ENCODE measurements around the gene HHAT. TPM values are rescaled to one million over a fixed set of nuclear protein-coding genes. Genes with fewer than 3 reads are reported as not detected.

HHAT gene
- total RNA-seq, 4 donors from 2014 or later: 0.83 to 1.6 (median 1.2) TPM

- TF ChIP-seq POLR2A (IDR thresholded peaks at IDR 0.05; ENCODE audit: low read depth) (no peak), EP300 (IDR thresholded peaks at IDR 0.05) (no peak), POLR2AphosphoS5 (IDR thresholded peaks at IDR 0.05) (no peak)
- TF ChIP-seq, protein P1, sequence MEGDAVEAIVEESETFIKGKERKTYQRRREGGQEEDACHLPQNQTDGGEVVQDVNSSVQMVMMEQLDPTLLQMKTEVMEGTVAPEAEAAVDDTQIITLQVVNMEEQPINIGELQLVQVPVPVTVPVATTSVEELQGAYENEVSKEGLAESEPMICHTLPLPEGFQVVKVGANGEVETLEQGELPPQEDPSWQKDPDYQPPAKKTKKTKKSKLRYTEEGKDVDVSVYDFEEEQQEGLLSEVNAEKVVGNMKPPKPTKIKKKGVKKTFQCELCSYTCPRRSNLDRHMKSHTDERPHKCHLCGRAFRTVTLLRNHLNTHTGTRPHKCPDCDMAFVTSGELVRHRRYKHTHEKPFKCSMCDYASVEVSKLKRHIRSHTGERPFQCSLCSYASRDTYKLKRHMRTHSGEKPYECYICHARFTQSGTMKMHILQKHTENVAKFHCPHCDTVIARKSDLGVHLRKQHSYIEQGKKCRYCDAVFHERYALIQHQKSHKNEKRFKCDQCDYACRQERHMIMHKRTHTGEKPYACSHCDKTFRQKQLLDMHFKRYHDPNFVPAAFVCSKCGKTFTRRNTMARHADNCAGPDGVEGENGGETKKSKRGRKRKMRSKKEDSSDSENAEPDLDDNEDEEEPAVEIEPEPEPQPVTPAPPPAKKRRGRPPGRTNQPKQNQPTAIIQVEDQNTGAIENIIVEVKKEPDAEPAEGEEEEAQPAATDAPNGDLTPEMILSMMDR (IDR thresholded peaks at IDR 0.05): no peak
- Histone ChIP-seq H3K27ac (replicated peaks in 1 of 4) (no peak overlapping the region), H3K27me3 (no peaks in the 10 kb centered on the region), H3K9me3 (no peaks in the 10 kb centered on the region), H3K36me3 (no peaks in the 10 kb centered on the region), H3K4me1 (no peaks in the 10 kb centered on the region), H3K4me3 (no peak overlapping the region)
- DNase-seq (ENCODE audit: extremely low spot score): no peak
- intact Hi-C loops (cut with DNase I): no loop called here
- WGBS: 86% methylated on average over 4 of the region's 4 CpGs
Measured at GRCh38 chr1:210457568-210457967, 128.9 kb downstream of the HHAT start.

DNA sequence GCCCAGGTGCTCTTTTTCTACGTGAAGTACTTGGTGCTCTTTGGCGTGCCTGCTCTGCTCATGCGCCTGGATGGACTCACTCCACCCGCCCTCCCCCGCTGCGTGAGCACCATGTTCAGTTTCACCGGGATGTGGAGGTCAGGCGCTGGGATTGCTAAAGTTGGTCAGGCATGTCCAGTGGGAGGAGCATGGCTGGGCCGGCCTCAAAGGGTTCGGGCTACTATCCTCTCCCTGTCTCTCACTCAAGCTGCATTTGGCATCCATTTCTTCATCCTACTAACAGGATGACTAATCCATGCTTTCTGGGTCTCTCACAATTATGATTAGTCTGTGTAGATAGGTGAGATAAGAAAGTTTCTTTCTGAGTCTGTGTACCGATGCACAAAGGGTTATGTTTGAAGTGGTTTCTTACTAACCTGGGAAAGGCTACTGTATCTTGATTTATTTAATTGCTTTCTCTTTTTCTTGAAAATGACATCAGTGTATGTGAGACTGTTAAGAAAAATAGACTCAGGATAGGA is 135.9 kb downstream of the HHAT start:
- Histone ChIP-seq H3K4me3 (no peak overlapping the region), H3K9me3 (no peaks in the 10 kb centered on the region), H3K27me3 (no peaks in the 10 kb centered on the region), H3K27ac (replicated peaks in 1 of 4) (no peak overlapping the region), H3K36me3 (peaks cover 0 to 5% (median 2%) of the 10 kb centered on the region in 4 donors), H3K4me1 (no peaks in the 10 kb centered on the region)
- intact Hi-C loops (cut with DNase I): no loop called here
- DNase-seq (ENCODE audit: extremely low spot score): no peak
- no peak for TF ChIP-seq POLR2A (IDR thresholded peaks at IDR 0.05; ENCODE audit: low read depth)
- TF ChIP-seq, protein P1 (IDR thresholded peaks at IDR 0.05): no peak
- no peak for TF ChIP-seq POLR2AphosphoS5 (IDR thresholded peaks at IDR 0.05)
- no peak for TF ChIP-seq EP300 (IDR thresholded peaks at IDR 0.05)
- WGBS: 94% methylated on average over 11 of the region's 11 CpGs

DNA sequence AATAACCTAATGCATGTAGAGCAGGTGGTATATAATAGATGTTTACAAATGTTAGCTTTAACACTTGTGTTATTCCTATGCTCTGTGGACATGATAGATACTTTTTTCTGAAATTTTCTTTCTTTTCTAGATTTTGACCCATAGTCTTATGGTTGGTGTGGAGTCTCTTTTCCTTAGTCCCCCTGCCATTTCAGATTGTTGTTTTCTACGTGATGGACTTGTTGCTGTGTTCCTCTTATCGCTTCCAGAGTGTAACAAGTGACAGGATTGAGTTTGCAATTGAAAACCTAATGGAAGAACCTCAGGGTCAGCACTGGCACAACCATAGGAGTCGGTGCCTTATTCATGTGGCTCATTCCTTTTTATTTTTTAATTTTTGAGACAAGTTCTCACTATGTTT is 136.4 kb downstream of the HHAT start:
- 86% methylated on average over 3 of the region's 3 CpGs for WGBS
- intact Hi-C loops (cut with DNase I): no loop called here
- DNase-seq (ENCODE audit: extremely low spot score): no peak
- Histone ChIP-seq H3K27me3 (no peaks in the 10 kb centered on the region), H3K4me1 (no peaks in the 10 kb centered on the region), H3K36me3 (peaks cover 0 to 5% (median 2%) of the 10 kb centered on the region in 4 donors), H3K27ac (replicated peaks in 1 of 4) (no peak overlapping the region), H3K4me3 (no peak overlapping the region), H3K9me3 (no peaks in the 10 kb centered on the region)
- TF ChIP-seq POLR2A (IDR thresholded peaks at IDR 0.05; ENCODE audit: low read depth) (no peak), POLR2AphosphoS5 (IDR thresholded peaks at IDR 0.05) (no peak), EP300 (IDR thresholded peaks at IDR 0.05) (no peak)
- TF ChIP-seq, protein P1 (IDR thresholded peaks at IDR 0.05): no peak

DNA sequence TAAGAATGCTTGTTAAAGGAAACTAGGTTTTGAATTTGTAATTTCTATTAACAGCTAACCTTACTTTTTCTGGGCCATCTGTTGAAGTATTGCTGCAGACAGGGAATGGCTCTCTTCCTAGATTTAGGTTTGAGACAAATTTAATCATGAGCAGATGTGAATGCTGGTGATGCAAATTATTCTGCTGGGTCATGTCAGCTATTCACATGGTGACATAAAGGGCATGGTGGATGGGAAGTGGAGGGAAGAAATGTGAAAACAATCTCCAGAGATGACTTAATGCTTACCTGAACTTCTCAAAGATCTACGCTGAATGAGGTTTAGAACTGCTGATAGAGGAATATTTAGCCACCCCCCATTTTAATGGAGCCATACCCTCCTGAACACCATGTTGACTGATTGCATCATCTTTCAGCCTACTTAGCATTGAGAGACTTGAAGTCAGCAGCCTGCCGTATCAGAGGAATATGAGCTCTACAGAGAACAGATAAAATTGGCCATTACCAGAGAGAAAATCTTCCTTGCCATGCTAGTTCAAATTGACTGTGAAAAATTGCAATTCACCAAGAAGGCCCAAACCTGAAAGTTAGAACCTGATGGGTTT is 138.8 kb downstream of the HHAT start:
- 96% methylated on average over 2 of the region's 2 CpGs for WGBS
- Histone ChIP-seq H3K27ac (replicated peaks in 1 of 4) (no peak overlapping the region), H3K4me1 (no peaks in the 10 kb centered on the region), H3K9me3 (no peaks in the 10 kb centered on the region), H3K36me3 (peaks cover 0 to 5% (median 2%) of the 10 kb centered on the region in 4 donors), H3K27me3 (no peaks in the 10 kb centered on the region), H3K4me3 (no peak overlapping the region)
- TF ChIP-seq EP300 (IDR thresholded peaks at IDR 0.05) (no peak), POLR2A (IDR thresholded peaks at IDR 0.05; ENCODE audit: low read depth) (no peak), POLR2AphosphoS5 (IDR thresholded peaks at IDR 0.05) (no peak)
- TF ChIP-seq, protein P1 (IDR thresholded peaks at IDR 0.05): no peak
- intact Hi-C loops (cut with DNase I): no loop called here
- no peak for DNase-seq (ENCODE audit: extremely low spot score)

- no peak for DNase-seq (ENCODE audit: extremely low spot score)
- no peaks in the 10 kb centered on the region for H3K9me3 ChIP-seq
- H3K4me3 ChIP-seq: no peak overlapping the region
- intact Hi-C loops (cut with DNase I): no loop called here
- TF ChIP-seq POLR2A (IDR thresholded peaks at IDR 0.05; ENCODE audit: low read depth): no peak
- TF ChIP-seq EP300 (IDR thresholded peaks at IDR 0.05): no peak
- no peak for TF ChIP-seq POLR2AphosphoS5 (IDR thresholded peaks at IDR 0.05)
- TF ChIP-seq, protein P1 (IDR thresholded peaks at IDR 0.05): no peak
- no peak overlapping the region for H3K27ac ChIP-seq (replicated peaks in 1 of 4)
- H3K4me1 ChIP-seq: no peaks in the 10 kb centered on the region
- WGBS: 94% methylated on average over 3 of the region's 3 CpGs
- peaks cover 0 to 5% (median 1%) of the 10 kb centered on the region in 4 donors for H3K36me3 ChIP-seq
- H3K27me3 ChIP-seq: no peaks in the 10 kb centered on the region
Measured at GRCh38 chr1:210469441-210469840, 140.7 kb downstream of the HHAT start.

Measured in esophagus muscularis mucosa (tissue), 4 donors.